Bronchial epithelial cell (primary cell): ENCODE measurements around the gene AP4E1. TPM values are rescaled to one million over a fixed set of nuclear protein-coding genes. Genes with fewer than 3 reads are reported as not detected.
"Not testable (repeated sequence)": the region's sequence is repeated elsewhere in the genome, so short reads cannot be mapped to it uniquely, and the experiment has no call there.

Source experiments
- DNase-seq: peaks from one replicate; pipeline ENCODE4 v3.0.0-alpha.2; 2010; ENCODE audit warnings: low read depth
- FAIRE-seq: peaks from 2 replicates; lab custom pipeline; 2011; peaks lifted over from hg19 to GRCh38; lab: Jason Lieb, UNC
- H3K27me3 ChIP-seq: 2 replicates; pipeline ENCODE4 v1.5.1; 2011; ENCODE audit warnings: low read length; ENCODE audit not compliant: control insufficient read depth, insufficient read depth
- H3K36me3 ChIP-seq: 2 replicates; pipeline ENCODE4 v1.5.1; 2011; ENCODE audit warnings: low read length; ENCODE audit not compliant: control insufficient read depth, insufficient read depth
- H3K4me3 ChIP-seq: 2 replicates; pipeline ENCODE4 v1.5.1; 2011; ENCODE audit warnings: mild to moderate bottlenecking, low read depth, low read length, control low read depth
- total RNA-seq: library from RNA; depleted of rRNA; stranded (reverse); fragments of >200 nt; gene quantifications from 2 replicates; pipeline ENCODE4 v1.2.1, GENCODE V29; 2014
- TF ChIP-seq, protein P1 (sequence below): IDR thresholded peaks from 2 replicates; pipeline ENCODE4 v1.5.1; 2011; ENCODE audit warnings: mild to moderate bottlenecking, moderate library complexity, low read length, control low read depth, inconsistent platforms; ENCODE audit not compliant: insufficient read depth, severe bottlenecking

Gene AP4E1
- total RNA-seq, 1 donor from 2014 or later = 18.2 TPM

DNA sequence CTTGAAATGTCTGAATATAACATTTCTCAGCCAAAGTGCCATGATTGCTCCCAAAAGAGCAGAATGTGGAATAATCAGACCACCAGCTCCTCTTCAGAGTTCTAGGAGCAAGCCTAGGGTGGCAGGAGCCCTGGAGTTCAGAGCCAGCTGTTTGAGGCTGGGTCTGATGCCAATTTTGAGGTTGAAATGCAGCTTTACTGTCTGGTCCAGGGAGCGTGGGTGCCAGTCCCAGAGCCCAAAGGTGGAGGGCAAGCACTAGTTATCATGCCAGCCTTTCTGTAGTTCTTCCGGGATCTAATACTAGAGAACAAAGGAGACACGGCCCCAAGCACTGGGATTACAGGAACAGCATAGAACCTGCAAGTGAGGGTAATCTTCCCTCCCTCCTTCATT lies 117.0 kb downstream of the AP4E1 start:
- Histone ChIP-seq H3K27me3 (no peaks in the 10 kb centered on the region), H3K36me3 (no peaks in the 10 kb centered on the region), H3K4me3 (no peak overlapping the region)
- TF ChIP-seq, protein P1, sequence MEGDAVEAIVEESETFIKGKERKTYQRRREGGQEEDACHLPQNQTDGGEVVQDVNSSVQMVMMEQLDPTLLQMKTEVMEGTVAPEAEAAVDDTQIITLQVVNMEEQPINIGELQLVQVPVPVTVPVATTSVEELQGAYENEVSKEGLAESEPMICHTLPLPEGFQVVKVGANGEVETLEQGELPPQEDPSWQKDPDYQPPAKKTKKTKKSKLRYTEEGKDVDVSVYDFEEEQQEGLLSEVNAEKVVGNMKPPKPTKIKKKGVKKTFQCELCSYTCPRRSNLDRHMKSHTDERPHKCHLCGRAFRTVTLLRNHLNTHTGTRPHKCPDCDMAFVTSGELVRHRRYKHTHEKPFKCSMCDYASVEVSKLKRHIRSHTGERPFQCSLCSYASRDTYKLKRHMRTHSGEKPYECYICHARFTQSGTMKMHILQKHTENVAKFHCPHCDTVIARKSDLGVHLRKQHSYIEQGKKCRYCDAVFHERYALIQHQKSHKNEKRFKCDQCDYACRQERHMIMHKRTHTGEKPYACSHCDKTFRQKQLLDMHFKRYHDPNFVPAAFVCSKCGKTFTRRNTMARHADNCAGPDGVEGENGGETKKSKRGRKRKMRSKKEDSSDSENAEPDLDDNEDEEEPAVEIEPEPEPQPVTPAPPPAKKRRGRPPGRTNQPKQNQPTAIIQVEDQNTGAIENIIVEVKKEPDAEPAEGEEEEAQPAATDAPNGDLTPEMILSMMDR = no peak
- DNase-seq = no peak
- FAIRE-seq = no peak

- FAIRE-seq (peak; percentile 99), DNase-seq (peak; percentile 92)
- H3K27me3 ChIP-seq = no peaks in the 10 kb centered on the region
- H3K36me3 ChIP-seq = no peaks in the 10 kb centered on the region
- TF ChIP-seq, protein P1 = no peak
- no peak overlapping the region for H3K4me3 ChIP-seq
Measured at GRCh38 chr15:51030649-51031316, 122.3 kb downstream of the AP4E1 start.

DNA sequence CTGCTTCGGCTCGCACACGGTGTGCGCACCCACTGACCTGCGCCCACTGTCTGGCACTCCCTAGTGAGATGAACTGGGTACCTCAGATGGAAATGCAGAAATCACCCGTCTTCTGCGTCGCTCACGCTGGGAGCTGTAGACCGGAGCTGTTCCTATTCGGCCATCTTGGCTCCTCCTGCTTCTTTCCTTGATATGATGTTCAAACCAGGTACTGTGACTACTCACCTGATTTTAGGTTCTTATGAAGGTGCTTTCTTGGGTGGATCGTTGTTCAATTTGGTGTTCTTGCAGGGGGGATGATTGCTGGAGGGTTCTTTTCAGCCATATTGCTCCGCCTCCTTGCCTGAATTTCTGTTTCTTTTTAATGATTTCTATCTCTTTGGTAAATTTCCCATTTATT lies 129.0 kb downstream of the AP4E1 start:
- H3K27me3 ChIP-seq, DNase-seq, FAIRE-seq, H3K4me3 ChIP-seq, H3K36me3 ChIP-seq: not testable (repeated sequence)

- H3K27me3 ChIP-seq = no peaks in the 10 kb centered on the region
- H3K4me3 ChIP-seq = no peak overlapping the region
- TF ChIP-seq, protein P1 = no peak
- DNase-seq = peak; percentile 72
- H3K36me3 ChIP-seq = no peaks in the 10 kb centered on the region
- peak; percentile 85 for FAIRE-seq
Measured at GRCh38 chr15:51038162-51038973, 129.9 kb downstream of the AP4E1 start.

DNA sequence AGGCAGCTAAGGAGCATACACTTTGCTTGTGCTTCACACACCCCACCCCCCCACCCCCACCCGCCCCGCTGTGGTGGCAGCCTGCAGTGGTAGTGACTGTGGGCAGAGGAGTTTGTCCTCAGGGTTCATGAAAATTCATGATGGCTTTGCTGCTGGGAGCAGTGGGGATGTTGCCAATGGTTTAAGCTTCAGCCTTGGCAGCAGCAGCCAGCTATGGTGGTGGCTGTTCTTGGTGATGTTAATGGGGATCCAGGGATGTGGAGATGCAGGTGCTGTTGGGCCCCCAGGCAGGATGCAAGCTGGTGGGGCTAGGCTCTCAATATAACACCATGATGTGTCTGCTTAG lies 130.5 kb downstream of the AP4E1 start:
- no peaks in the 10 kb centered on the region for H3K36me3 ChIP-seq
- H3K4me3 ChIP-seq = no peak overlapping the region
- DNase-seq (no peak), FAIRE-seq (no peak)
- TF ChIP-seq, protein P1 = no peak
- H3K27me3 ChIP-seq = no peaks in the 10 kb centered on the region

GRCh38 chr15:51044037-51044727 lies 135.7 kb downstream of the AP4E1 start:
- H3K36me3 ChIP-seq = no peaks in the 10 kb centered on the region
- DNase-seq (no peak), FAIRE-seq (no peak)
- no peaks in the 10 kb centered on the region for H3K27me3 ChIP-seq
- TF ChIP-seq, protein P1 = no peak
- H3K4me3 ChIP-seq = no peak overlapping the region
